ENCODE measurements around the gene ASB16. TPM values are rescaled to one million over a fixed set of nuclear protein-coding genes. Genes with fewer than 3 reads are reported as not detected.

Gene ASB16
- total and polyA plus RNA-seq, 3 experiments from 2014 or later = 0.10 to 0.11 TPM; not detected in 1

Other genes starting within 250 kb of the ASB16 start
- gene PPY, start 228.2 kb upstream of the ASB16 start, total RNA-seq = not detected
- not detected for gene PPY, start 228.2 kb upstream of the ASB16 start, polyA plus RNA-seq
- gene PYY, start 216.8 kb upstream of the ASB16 start, total RNA-seq = not detected
- gene PYY, start 216.8 kb upstream of the ASB16 start, polyA plus RNA-seq = not detected
- under 1 TPM; 0.60 to 0.74 TPM for gene NAGS, start 166.1 kb upstream of the ASB16 start, total RNA-seq
- gene NAGS, start 166.1 kb upstream of the ASB16 start, polyA plus RNA-seq = 1.0 TPM
- gene TMEM101, start 155.7 kb upstream of the ASB16 start, total RNA-seq = 10 to 100 TPM; 32.5 to 36.0 TPM
- gene TMEM101, start 155.7 kb upstream of the ASB16 start, polyA plus RNA-seq = 28.8 TPM
- gene LSM12, start 104.0 kb upstream of the ASB16 start, total RNA-seq = 10 to 100 TPM; 79.9 to 81.9 TPM
- 80.7 TPM for gene LSM12, start 104.0 kb upstream of the ASB16 start, polyA plus RNA-seq
- gene G6PC3, start 100.0 kb upstream of the ASB16 start, total RNA-seq = 10 to 100 TPM; 37.1 to 38.3 TPM
- gene G6PC3, start 100.0 kb upstream of the ASB16 start, polyA plus RNA-seq = 27.0 TPM
- 10 to 100 TPM; 22.7 to 24.2 TPM for gene HDAC5, start 47.1 kb upstream of the ASB16 start, total RNA-seq
- gene HDAC5, start 47.1 kb upstream of the ASB16 start, polyA plus RNA-seq = 38.1 TPM
- 10 to 100 TPM; 16.2 to 16.5 TPM for gene HROB, start 28.8 kb upstream of the ASB16 start, total RNA-seq
- not detected for gene HROB, start 28.8 kb upstream of the ASB16 start, polyA plus RNA-seq
- gene TMUB2, start 16.3 kb downstream of the ASB16 start, total RNA-seq = 10 to 100 TPM; 20.8 to 22.5 TPM
- 37.5 TPM for gene TMUB2, start 16.3 kb downstream of the ASB16 start, polyA plus RNA-seq
- gene ATXN7L3, start 29.2 kb downstream of the ASB16 start, total RNA-seq = 100 to 1,000 TPM in 1 of 2 experiments, 10 to 100 TPM in 1; 96.6 to 111 TPM
- 15.4 TPM for gene ATXN7L3, start 29.2 kb downstream of the ASB16 start, polyA plus RNA-seq
- 100 to 1,000 TPM; 186 to 199 TPM for gene UBTF, start 49.0 kb downstream of the ASB16 start, total RNA-seq
- gene UBTF, start 49.0 kb downstream of the ASB16 start, polyA plus RNA-seq = 78.0 TPM
- gene SLC4A1, start 97.4 kb downstream of the ASB16 start, total RNA-seq = not detected
- not detected for gene SLC4A1, start 97.4 kb downstream of the ASB16 start, polyA plus RNA-seq
- gene RUNDC3A, start 137.9 kb downstream of the ASB16 start, total RNA-seq = not detected
- gene RUNDC3A, start 137.9 kb downstream of the ASB16 start, polyA plus RNA-seq = not detected
- 100 to 1,000 TPM; 159 to 174 TPM for gene SLC25A39, start 154.1 kb downstream of the ASB16 start, total RNA-seq
- 133 TPM for gene SLC25A39, start 154.1 kb downstream of the ASB16 start, polyA plus RNA-seq
- gene GRN, start 174.6 kb downstream of the ASB16 start, total RNA-seq = 10 to 100 TPM; 48.7 to 50.3 TPM
- gene GRN, start 174.6 kb downstream of the ASB16 start, polyA plus RNA-seq = 56.4 TPM
- under 1 TPM; 0.33 to 0.35 TPM for gene FAM171A2, start 193.1 kb downstream of the ASB16 start, total RNA-seq
- gene FAM171A2, start 193.1 kb downstream of the ASB16 start, polyA plus RNA-seq = 0.28 TPM
- gene ITGA2B, start 218.9 kb downstream of the ASB16 start, total RNA-seq = under 1 TPM in 1 of 2 experiments, not detected in 1; 0.31 TPM
- gene ITGA2B, start 218.9 kb downstream of the ASB16 start, polyA plus RNA-seq = 0.12 TPM